A549 (cell line): ENCODE results near the gene KLF6. TPM values are rescaled to one million over a fixed set of nuclear protein-coding genes. Genes with fewer than 3 reads are reported as not detected.

Experiments
- ATAC-seq, 2 experiments: fragments of 200-7000 bp in 1 of 2; fragments of >200 bp in 1 of 2; cut with Nextera tagmentation in 1 of 2; cut with Tn5 transposase in 1 of 2; 3 replicates each; pipeline versions ENCODE4 v1.8.0 to v1.9.1; 2018 to 2020; ENCODE audit warnings: mild to moderate bottlenecking in 1 of 2, moderate library complexity in 1 of 2
- CTCF ChIA-PET: fragments of 300-600 bp; sonication (Branson Sonifier 250); formaldehyde crosslinking; extraction: SDS; loops from one replicate; lab custom pipeline; 2021; ENCODE audit warnings: antibody characterized with exemption, inconsistent platforms; lab: Yijun Ruan, JAX
- POLR2A ChIA-PET: fragments of 350-600 bp; formaldehyde crosslinking; extraction: SDS; loops from one replicate; lab custom pipeline; 2021; ENCODE audit warnings: antibody characterized with exemption, inconsistent platforms; lab: Yijun Ruan, JAX
- DNase-seq, 2 experiments: peaks; one replicate each; pipeline versions ENCODE4 v3.0.0 to v3.0.0-alpha.2; 2011 to 2016; ENCODE audit warnings: low read depth in 1 of 2, low spot score in 1 of 2
- FAIRE-seq: peaks from 2 replicates; lab custom pipeline; 2011; peaks lifted over from hg19 to GRCh38; lab: Jason Lieb, UNC
- H3K27ac ChIP-seq, 2 experiments: fragments of >200 bp; sonication (Bioruptor Twin); formaldehyde crosslinking; 3 replicates each; pipeline ENCODE4 v1.5.1; 2016 to 2017
- H3K4me1 ChIP-seq: fragments of >200 bp; sonication (Bioruptor Twin); formaldehyde crosslinking; 3 replicates; pipeline ENCODE4 v1.6.1; 2016
- H3K4me2 ChIP-seq: fragments of >200 bp; sonication (Bioruptor Twin); formaldehyde crosslinking; 3 replicates; pipeline ENCODE4 v1.6.1; 2016
- H3K4me3 ChIP-seq: fragments of >200 bp; sonication (Bioruptor Twin); formaldehyde crosslinking; 3 replicates; pipeline ENCODE4 v1.5.1; 2016
- H3K9me3 ChIP-seq: fragments of >200 bp; sonication (Bioruptor Twin); formaldehyde crosslinking; 3 replicates; pipeline ENCODE4 v1.6.1; 2016
- CBX2 ChIP-seq: fragments of 200-600 bp; sonication (generic); IDR thresholded peaks from 2 replicates; pipeline ENCODE4 v1.6.1; 2016; ENCODE audit warnings: low read depth, mild to moderate bottlenecking, borderline replicate concordance
- CBX8 ChIP-seq: fragments of 200-600 bp; sonication (generic); IDR thresholded peaks from 2 replicates; pipeline ENCODE4 v1.6.1; 2016
- CHD2 ChIP-seq: fragments of 150-350 bp; IDR thresholded peaks from 2 replicates; pipeline ENCODE4 v1.6.1; 2014; ENCODE audit warnings: low read length; ENCODE audit not compliant: partially characterized antibody
- CHD4 ChIP-seq: fragments of 200-600 bp; sonication (generic); IDR thresholded peaks from 2 replicates; pipeline ENCODE4 v1.6.1; 2016; ENCODE audit warnings: antibody characterized with exemption, mild to moderate bottlenecking, borderline replicate concordance
- E2F6 ChIP-seq: IDR thresholded peaks from 2 replicates; pipeline ENCODE4 v1.6.1; 2012; ENCODE audit warnings: low read depth, borderline replicate concordance
- EHMT2 ChIP-seq: fragments of 200-600 bp; sonication (generic); IDR thresholded peaks from 2 replicates; pipeline ENCODE4 v1.6.1; 2016; ENCODE audit warnings: antibody characterized with exemption, low read depth, mild to moderate bottlenecking, moderate library complexity
- ESRRA ChIP-seq: fragments of 150-350 bp; IDR thresholded peaks from 2 replicates; pipeline ENCODE4 v1.6.1; 2014; ENCODE audit warnings: mild to moderate bottlenecking, low read length, borderline replicate concordance
- HDAC2 ChIP-seq: fragments of 200-600 bp; sonication (generic); IDR thresholded peaks from 2 replicates; pipeline ENCODE4 v1.6.1; 2016
- HOXB5 ChIP-seq: fragments of 250-450 bp; sonication (Bioruptor Pico); IDR thresholded peaks from 2 replicates; pipeline ENCODE4 v1.5.0; 2020; ENCODE audit warnings: mild to moderate bottlenecking, moderate library complexity
- JUNB ChIP-seq: fragments of >200 bp; sonication (Bioruptor Twin); formaldehyde crosslinking; IDR thresholded peaks from 2 replicates; pipeline ENCODE4 v1.6.1; 2016
- MAX ChIP-seq: IDR thresholded peaks from 2 replicates; pipeline ENCODE4 v1.6.1; 2012
- MAZ ChIP-seq: fragments of 150-350 bp; IDR thresholded peaks from 2 replicates; pipeline ENCODE4 v1.6.1; 2014; ENCODE audit warnings: antibody characterized with exemption, low read depth, low read length, borderline replicate concordance
- NPAS2 ChIP-seq: fragments of 250-450 bp; sonication (Bioruptor Pico); IDR thresholded peaks from 2 replicates; pipeline ENCODE4 v1.8.0; 2022; ENCODE audit warnings: mild to moderate bottlenecking, moderate library complexity, borderline replicate concordance
- TP53 ChIP-seq: fragments of 250-450 bp; sonication (Bioruptor Pico); IDR thresholded peaks from 2 replicates; pipeline ENCODE4 v1.5.0; 2021; ENCODE audit warnings: mild to moderate bottlenecking, moderate library complexity
- USF2 ChIP-seq: fragments of 450-650 bp; IDR thresholded peaks from 2 replicates; pipeline ENCODE4 v1.6.1; 2014; ENCODE audit warnings: antibody characterized with exemption
- ZNF302 ChIP-seq: fragments of 250-450 bp; sonication (Bioruptor Pico); IDR thresholded peaks from 2 replicates; pipeline ENCODE4 v1.9.0; 2021; ENCODE audit warnings: inconsistent platforms, mild to moderate bottlenecking, moderate library complexity
- WGBS: methylation state at CpG from one replicate; pipeline ENCODE4 v1.1.6; 2017; ENCODE audit errors: missing lambda C conversion rate; 5-methylcytosine and 5-hydroxymethylcytosine counted together
- polyA plus RNA-seq, 4 experiments: library from polyadenylated mRNA; depleted of rRNA in 3 of 4; stranded (reverse); fragments of >200 nt; fragmentation: RNase III in 1 of 4; extraction: RNeasy Plus Mini Kit Qiagen cat#74134 plus additional on column Dnase treatment in 1 of 4; gene quantifications; 2 replicates in 3 of 4; 3 replicates in 1 of 4; pipeline ENCODE4 v1.2.3, GENCODE V29; 2011 to 2017
- TF ChIP-seq, protein P1 (sequence below): IDR thresholded peaks from 2 replicates; pipeline ENCODE4 v1.6.1; 2012

The KLF6 gene
- polyA plus RNA-seq, 2 of the 4 experiments (the other 2 are of a cell fraction): 31.9 to 86.8 TPM

- peaks cover 52% of the 10 kb centered on the region for H3K4me1 ChIP-seq
- no peak for ATAC-seq
- 96% methylated on average over 7 of the region's 7 CpGs for WGBS
- ChIA-PET POLR2A (interaction anchor here (8.2 kb wide), 1 partner anchor 27 kb away, joined by 75 read pairs; the partner anchor contains the start of gene KLF6), CTCF (interaction anchor here (0.9 to 1.1 kb wide), 2 partner anchors 11 to 299 kb away, joined by 3 to 5 read pairs; no protein-coding TSS in a partner anchor)
- peak overlapping the region; percentile 71; the same call in 1 of the 3 replicates for H3K4me2 ChIP-seq
- no peak for FAIRE-seq
- H3K9me3 ChIP-seq: no peaks in the 10 kb centered on the region
- no peak for DNase-seq
- peak overlapping the region; percentile 82 to 84; a peak in 5 of 6 replicates for H3K27ac ChIP-seq
- TF ChIP-seq ZNF302 (CRISPR knock-in tag) (no peak), TP53 (CRISPR knock-in tag) (no peak), HOXB5 (CRISPR knock-in tag) (no peak), USF2 (no peak), ESRRA (no peak), CHD4 (no peak), MAZ (no peak), CBX2 (no peak), CBX8 (no peak)
- TF ChIP-seq, protein P1, sequence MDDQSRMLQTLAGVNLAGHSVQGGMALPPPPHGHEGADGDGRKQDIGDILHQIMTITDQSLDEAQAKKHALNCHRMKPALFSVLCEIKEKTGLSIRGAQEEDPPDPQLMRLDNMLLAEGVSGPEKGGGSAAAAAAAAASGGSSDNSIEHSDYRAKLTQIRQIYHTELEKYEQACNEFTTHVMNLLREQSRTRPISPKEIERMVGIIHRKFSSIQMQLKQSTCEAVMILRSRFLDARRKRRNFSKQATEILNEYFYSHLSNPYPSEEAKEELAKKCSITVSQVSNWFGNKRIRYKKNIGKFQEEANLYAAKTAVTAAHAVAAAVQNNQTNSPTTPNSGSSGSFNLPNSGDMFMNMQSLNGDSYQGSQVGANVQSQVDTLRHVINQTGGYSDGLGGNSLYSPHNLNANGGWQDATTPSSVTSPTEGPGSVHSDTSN: no peak
- TF ChIP-seq, all 56 proteins: peak for 0
- H3K4me3 ChIP-seq: no peak overlapping the region
Observed at GRCh38 chr10:3812141-3812540, 27.1 kb upstream of the KLF6 start.

DNA sequence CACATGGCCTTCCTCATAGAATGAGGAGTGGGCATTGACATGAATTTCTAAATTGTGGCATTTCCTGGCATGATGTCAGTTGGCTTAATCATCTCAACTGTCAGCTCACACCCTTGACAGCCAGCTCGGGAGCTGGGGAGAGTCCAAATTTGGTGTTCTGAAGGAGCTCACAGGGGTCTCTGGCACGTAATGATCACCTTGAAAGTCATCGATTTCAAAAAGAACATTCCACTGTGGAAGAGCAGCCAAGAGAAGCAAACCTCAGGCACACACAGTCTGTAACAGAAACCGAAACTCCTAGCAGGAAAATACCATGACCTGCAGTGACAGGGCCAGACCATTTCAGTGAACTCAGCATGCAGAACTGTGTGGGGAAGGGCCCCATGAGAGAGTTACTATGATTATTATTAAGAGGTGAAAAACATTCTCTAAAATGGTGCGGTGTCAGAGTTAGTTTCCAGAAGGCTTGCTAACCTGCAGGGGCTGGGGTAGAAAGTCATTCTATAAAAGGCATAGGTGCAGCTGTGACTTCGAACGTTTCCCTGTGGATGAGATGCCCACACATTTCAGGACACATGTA is 26.4 kb upstream of the KLF6 start:
- H3K4me2 ChIP-seq: peak overlapping the region; percentile 71
- DNase-seq (no peak), FAIRE-seq (no peak), ATAC-seq (no peak)
- WGBS: 61% methylated on average over 7 of the region's 7 CpGs
- H3K4me3 ChIP-seq: no peak overlapping the region
- POLR2A ChIA-PET: interaction anchor here (8.2 kb wide), 1 partner anchor 27 kb away, joined by 75 read pairs; the partner anchor contains the start of gene KLF6
- H3K27ac ChIP-seq: peak overlapping the region; percentile 82 to 84
- CTCF ChIA-PET: interaction anchor here (0.9 to 1.3 kb wide), 3 partner anchors 12 to 40 kb away, joined by 3 to 6 read pairs (median 3); no protein-coding TSS in a partner anchor
- no peak for TF ChIP-seq MAX
- TF ChIP-seq EHMT2: no peak
- no peak for TF ChIP-seq E2F6
- no peak for TF ChIP-seq NPAS2
- no peak for TF ChIP-seq JUNB
- no peak for TF ChIP-seq HDAC2
- H3K9me3 ChIP-seq: no peaks in the 10 kb centered on the region
- peaks cover 60% of the 10 kb centered on the region for H3K4me1 ChIP-seq

- TF ChIP-seq CHD2: no peak
- 90% methylated on average over 6 of the region's 6 CpGs for WGBS
- DNase-seq (no peak), ATAC-seq (no peak), FAIRE-seq (no peak)
- no peaks in the 10 kb centered on the region for H3K9me3 ChIP-seq
- H3K4me3 ChIP-seq: no peak overlapping the region
- H3K27ac ChIP-seq: peak overlapping the region; percentile 82 to 84
- peaks cover 82% of the 10 kb centered on the region for H3K4me1 ChIP-seq
- POLR2A ChIA-PET: interaction anchor here (1.9 to 8.2 kb wide), 2 partner anchors 24 to 43 kb away, joined by 13 to 75 read pairs; partner anchors contain the start of gene KLF6
- CTCF ChIA-PET: interaction anchor here (1.2 kb wide), 1 partner anchor 569 kb away, joined by 3 read pairs; no protein-coding TSS in a partner anchor
- peak overlapping the region; percentile 71; the same call in 2 of the 3 replicates for H3K4me2 ChIP-seq
Observed at GRCh38 chr10:3808689-3809199, 23.7 kb upstream of the KLF6 start.
